Amygdala (tissue), 56 donors: ENCODE results near the gene ANKS1B.
A peak's percentile ranks its signal among the peaks of the same experiment; 100 is the strongest.

Experiments
- DNase-seq, 56 donors: peaks; one replicate each; lab custom pipeline; 2025; lab: John Stamatoyannopoulos, UW

ANKS1B gene

GRCh38 chr12:99498756-99499155 is 486.0 kb downstream of the ANKS1B start:
- no peak for DNase-seq

- no peak for DNase-seq
These were observed 488.9 kb downstream of the ANKS1B start for GRCh38 chr12:99495799-99496198.

GRCh38 chr12:99493197-99493596 is 491.5 kb downstream of the ANKS1B start:
- no peak for DNase-seq

GRCh38 chr12:99486277-99486676 is 498.5 kb downstream of the ANKS1B start:
- no peak for DNase-seq

GRCh38 chr12:99479149-99479548 is 505.6 kb downstream of the ANKS1B start:
- DNase-seq: no peak

- no peak for DNase-seq
These were observed 507.8 kb downstream of the ANKS1B start for GRCh38 chr12:99476956-99477355.

- no peak for DNase-seq
These were observed 529.2 kb downstream of the ANKS1B start for GRCh38 chr12:99455350-99456035.

GRCh38 chr12:99454539-99455172 is 530.1 kb downstream of the ANKS1B start:
- DNase-seq: no peak

GRCh38 chr12:99453836-99454538 is 530.7 kb downstream of the ANKS1B start:
- DNase-seq: no peak

- peak in 1 of 56 donors; percentile 0 for DNase-seq
These were observed 534.6 kb downstream of the ANKS1B start for GRCh38 chr12:99450036-99450630.

GRCh38 chr12:99444859-99445316 is 539.8 kb downstream of the ANKS1B start:
- no peak for DNase-seq

- peak in 4 of 56 donors; percentile 1 to 9 (median 4) for DNase-seq
These were observed 542.0 kb downstream of the ANKS1B start for GRCh38 chr12:99442758-99443157.

GRCh38 chr12:99439399-99439798 is 545.3 kb downstream of the ANKS1B start:
- DNase-seq: no peak

- no peak for DNase-seq
These were observed 548.2 kb downstream of the ANKS1B start for GRCh38 chr12:99436584-99436983.

GRCh38 chr12:99435095-99435791 is 549.5 kb downstream of the ANKS1B start:
- no peak for DNase-seq

GRCh38 chr12:99433155-99433554 is 551.6 kb downstream of the ANKS1B start:
- DNase-seq: no peak

- no peak for DNase-seq
These were observed 553.5 kb downstream of the ANKS1B start for GRCh38 chr12:99431203-99431602.

- DNase-seq: no peak
These were observed 557.6 kb downstream of the ANKS1B start for GRCh38 chr12:99427104-99427503.

GRCh38 chr12:99418379-99418778 is 566.4 kb downstream of the ANKS1B start:
- no peak for DNase-seq

GRCh38 chr12:99413751-99414150 is 571.0 kb downstream of the ANKS1B start:
- DNase-seq: no peak

GRCh38 chr12:99393763-99394162 is 591.0 kb downstream of the ANKS1B start:
- DNase-seq: no peak
